ENCODE data around the gene GTF2I.
"Not testable (repeated sequence)": the region's sequence is repeated elsewhere in the genome, so short reads cannot be mapped to it uniquely, and the experiment has no call there.

The GTF2I gene

DNA sequence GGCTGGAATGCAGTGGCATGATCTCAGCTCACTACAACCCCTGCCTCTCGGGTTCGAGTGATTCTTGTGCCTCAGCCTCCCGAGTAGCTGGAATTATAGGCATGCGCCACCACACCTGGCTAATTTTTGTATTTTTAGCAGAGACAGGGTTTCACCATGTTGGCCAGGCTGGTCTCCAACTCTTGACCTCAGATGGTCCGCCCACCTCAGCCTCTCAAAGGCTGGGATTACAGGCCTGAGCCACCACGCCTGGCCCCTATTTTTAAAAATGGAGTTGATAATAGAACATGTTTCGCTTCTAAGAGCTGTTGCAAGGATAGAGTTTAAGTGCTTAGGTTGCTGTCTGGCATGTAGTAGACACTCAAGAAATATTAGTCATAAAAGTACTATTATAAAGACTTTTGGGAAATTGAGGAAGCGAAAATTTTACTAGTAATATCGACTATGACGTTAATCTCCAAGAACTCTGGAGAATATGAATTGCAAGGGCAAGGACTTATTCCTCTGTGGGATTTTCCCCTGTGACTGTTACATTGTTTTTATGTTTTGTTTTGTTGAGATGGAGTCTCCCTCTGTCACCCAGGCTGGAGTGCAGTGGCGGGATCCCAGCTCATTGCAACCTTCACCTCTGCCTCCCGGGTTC lies 7.9 kb downstream of the GTF2I start:
- no peaks in the 10 kb centered on the region for H3K9me3 ChIP-seq (ENCODE audit: insufficient read depth, low read depth, low read length)
- no peaks in the 10 kb centered on the region for H3F3A ChIP-seq (ENCODE audit: low read depth)
- H3K27me3 ChIP-seq (ENCODE audit: insufficient read depth, low read length, poor library complexity, severe bottlenecking) = no peaks in the 10 kb centered on the region
- peaks cover 25% of the 10 kb centered on the region for H3K4me1 ChIP-seq (ENCODE audit: insufficient read depth, low read length, poor library complexity, severe bottlenecking)
- H3K36me3 ChIP-seq (ENCODE audit: insufficient read depth, low read length) = peaks cover 30% of the 10 kb centered on the region; the same call in 1 of the 2 replicates
- no peaks in the 10 kb centered on the region for H3K9me2 ChIP-seq (replicated peaks; ENCODE audit: low read depth, low read length)
- no peak overlapping the region for H3K4me2 ChIP-seq (ENCODE audit: low read depth, low read length, poor library complexity, severe bottlenecking)
- H2AFZ ChIP-seq (ENCODE audit: low read length) = no peak overlapping the region
- TF ChIP-seq, protein P1, sequence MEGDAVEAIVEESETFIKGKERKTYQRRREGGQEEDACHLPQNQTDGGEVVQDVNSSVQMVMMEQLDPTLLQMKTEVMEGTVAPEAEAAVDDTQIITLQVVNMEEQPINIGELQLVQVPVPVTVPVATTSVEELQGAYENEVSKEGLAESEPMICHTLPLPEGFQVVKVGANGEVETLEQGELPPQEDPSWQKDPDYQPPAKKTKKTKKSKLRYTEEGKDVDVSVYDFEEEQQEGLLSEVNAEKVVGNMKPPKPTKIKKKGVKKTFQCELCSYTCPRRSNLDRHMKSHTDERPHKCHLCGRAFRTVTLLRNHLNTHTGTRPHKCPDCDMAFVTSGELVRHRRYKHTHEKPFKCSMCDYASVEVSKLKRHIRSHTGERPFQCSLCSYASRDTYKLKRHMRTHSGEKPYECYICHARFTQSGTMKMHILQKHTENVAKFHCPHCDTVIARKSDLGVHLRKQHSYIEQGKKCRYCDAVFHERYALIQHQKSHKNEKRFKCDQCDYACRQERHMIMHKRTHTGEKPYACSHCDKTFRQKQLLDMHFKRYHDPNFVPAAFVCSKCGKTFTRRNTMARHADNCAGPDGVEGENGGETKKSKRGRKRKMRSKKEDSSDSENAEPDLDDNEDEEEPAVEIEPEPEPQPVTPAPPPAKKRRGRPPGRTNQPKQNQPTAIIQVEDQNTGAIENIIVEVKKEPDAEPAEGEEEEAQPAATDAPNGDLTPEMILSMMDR (conservative IDR thresholded peaks at IDR 0.05; ENCODE audit: low read length) = no peak
- no peak for TF ChIP-seq EZH2phosphoT487 (IDR thresholded peaks at IDR 0.05; ENCODE audit: borderline replicate concordance)
- H3K9ac ChIP-seq (ENCODE audit: low read depth, low read length, poor library complexity, severe bottlenecking) = no peak overlapping the region
- no peak overlapping the region for H3K4me3 ChIP-seq (ENCODE audit: low read length, poor library complexity, severe bottlenecking)
- peaks cover 100% of the 10 kb centered on the region for H3K79me2 ChIP-seq (ENCODE audit: insufficient read depth, low read length)
- H4K20me1 ChIP-seq (ENCODE audit: insufficient read depth, low read length, poor library complexity, severe bottlenecking) = peaks cover 90% of the 10 kb centered on the region

DNA sequence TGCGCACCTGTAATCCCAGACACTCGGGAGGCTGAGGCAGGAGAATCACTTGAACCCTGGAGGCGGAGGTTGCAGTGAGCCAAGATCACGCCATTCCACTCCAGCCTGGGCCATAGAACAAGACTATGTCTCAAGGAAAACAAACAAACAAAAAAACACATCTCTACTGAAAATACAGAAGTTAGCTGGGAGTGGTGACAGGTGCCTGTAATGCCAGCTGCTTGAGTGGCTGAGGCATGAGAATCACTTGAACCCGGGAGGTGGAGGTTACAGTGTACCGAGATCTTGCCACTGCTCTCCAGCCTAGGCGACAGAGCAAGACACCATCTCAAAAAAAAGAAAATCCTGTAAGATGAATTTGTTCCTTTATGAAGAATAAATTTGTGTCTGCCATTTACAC lies 9.5 kb downstream of the GTF2I start:
- H3K4me3 ChIP-seq (ENCODE audit: low read length, poor library complexity, severe bottlenecking) = not testable (repeated sequence)
- peaks cover 30% of the 10 kb centered on the region; the same call in 1 of the 2 replicates for H3K36me3 ChIP-seq (ENCODE audit: insufficient read depth, low read length)
- H4K20me1 ChIP-seq (ENCODE audit: insufficient read depth, low read length, poor library complexity, severe bottlenecking) = peaks cover 90% of the 10 kb centered on the region

DNA sequence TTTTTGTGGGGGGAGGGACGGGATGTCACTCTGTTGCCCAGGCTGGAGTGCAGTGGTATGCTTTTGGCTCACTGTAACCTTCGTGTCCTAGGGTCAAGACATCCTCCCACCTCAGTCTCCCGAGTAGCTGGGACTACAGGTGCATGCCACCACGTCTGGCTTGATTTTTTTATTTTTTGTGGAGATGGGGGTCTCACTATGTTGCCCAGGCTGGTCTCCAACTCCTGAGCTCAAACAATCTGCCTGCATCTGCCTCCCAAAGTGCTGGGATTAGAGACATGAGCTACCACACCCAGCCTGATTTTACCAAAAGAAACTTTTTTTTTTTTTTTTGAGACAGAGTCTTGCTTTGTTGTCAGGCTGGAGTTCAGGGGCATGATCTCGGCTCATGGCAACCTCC lies 10.0 kb downstream of the GTF2I start:
- not testable (repeated sequence) for H3K9ac ChIP-seq (ENCODE audit: low read depth, low read length, poor library complexity, severe bottlenecking); H3K9me2 ChIP-seq (replicated peaks; ENCODE audit: low read depth, low read length); H3K4me3 ChIP-seq (ENCODE audit: low read length, poor library complexity, severe bottlenecking); H2AFZ ChIP-seq (ENCODE audit: low read length); H3F3A ChIP-seq (ENCODE audit: low read depth); H3K9me3 ChIP-seq (ENCODE audit: insufficient read depth, low read depth, low read length); H3K4me2 ChIP-seq (ENCODE audit: low read depth, low read length, poor library complexity, severe bottlenecking); H3K27me3 ChIP-seq (ENCODE audit: insufficient read depth, low read length, poor library complexity, severe bottlenecking)
- Histone ChIP-seq H3K4me1 (ENCODE audit: insufficient read depth, low read length, poor library complexity, severe bottlenecking) (peaks cover 10% of the 10 kb centered on the region), H4K20me1 (ENCODE audit: insufficient read depth, low read length, poor library complexity, severe bottlenecking) (peaks cover 90% of the 10 kb centered on the region), H3K36me3 (ENCODE audit: insufficient read depth, low read length) (peaks cover 35% of the 10 kb centered on the region; the same call in 1 of the 2 replicates), H3K79me2 (ENCODE audit: insufficient read depth, low read length) (peaks cover 100% of the 10 kb centered on the region)

More for the DNA sequence above, 9.5 kb downstream of the GTF2I start:
- H3K27me3 ChIP-seq (ENCODE audit: insufficient read depth, low read length, poor library complexity, severe bottlenecking); H3F3A ChIP-seq (ENCODE audit: low read depth); H3K4me2 ChIP-seq (ENCODE audit: low read depth, low read length, poor library complexity, severe bottlenecking); H3K9me3 ChIP-seq (ENCODE audit: insufficient read depth, low read depth, low read length); H2AFZ ChIP-seq (ENCODE audit: low read length); H3K9ac ChIP-seq (ENCODE audit: low read depth, low read length, poor library complexity, severe bottlenecking); H3K9me2 ChIP-seq (replicated peaks; ENCODE audit: low read depth, low read length): not testable (repeated sequence)
- peaks cover 100% of the 10 kb centered on the region for H3K79me2 ChIP-seq (ENCODE audit: insufficient read depth, low read length)
- H3K4me1 ChIP-seq (ENCODE audit: insufficient read depth, low read length, poor library complexity, severe bottlenecking) = peaks cover 11% of the 10 kb centered on the region

DNA sequence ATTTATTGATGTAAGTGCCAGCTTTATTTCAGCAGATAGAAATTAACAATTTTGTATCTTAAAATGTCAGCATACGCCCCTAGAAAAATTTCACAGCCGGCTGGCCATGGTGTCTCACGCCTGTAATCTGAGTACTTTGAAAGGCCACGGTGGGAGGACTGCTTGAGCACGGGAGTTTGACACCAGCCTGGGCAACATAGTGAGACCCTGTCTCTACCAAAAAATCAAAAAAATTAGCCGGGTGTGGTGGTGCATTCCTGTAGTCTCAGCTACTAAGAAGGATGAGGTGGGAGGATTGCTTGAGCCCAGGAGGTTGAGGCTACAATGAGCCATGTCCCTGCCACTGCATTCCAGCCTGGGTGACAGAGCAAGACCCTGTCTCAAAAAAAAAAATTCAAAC lies 14.1 kb downstream of the GTF2I start:
- H3K4me2 ChIP-seq (ENCODE audit: low read depth, low read length, poor library complexity, severe bottlenecking) = no peak overlapping the region
- no peaks in the 10 kb centered on the region for H3K4me1 ChIP-seq (ENCODE audit: insufficient read depth, low read length, poor library complexity, severe bottlenecking)
- H3K9me3 ChIP-seq (ENCODE audit: insufficient read depth, low read depth, low read length) = no peaks in the 10 kb centered on the region
- H3K4me3 ChIP-seq (ENCODE audit: low read length, poor library complexity, severe bottlenecking) = no peak overlapping the region
- peaks cover 100% of the 10 kb centered on the region for H3K79me2 ChIP-seq (ENCODE audit: insufficient read depth, low read length)
- H4K20me1 ChIP-seq (ENCODE audit: insufficient read depth, low read length, poor library complexity, severe bottlenecking) = peaks cover 87% of the 10 kb centered on the region
- no peak overlapping the region for H2AFZ ChIP-seq (ENCODE audit: low read length)
- TF ChIP-seq, protein P1 (conservative IDR thresholded peaks at IDR 0.05; ENCODE audit: low read length) = no peak
- TF ChIP-seq EZH2phosphoT487 (IDR thresholded peaks at IDR 0.05; ENCODE audit: borderline replicate concordance) = no peak
- no peaks in the 10 kb centered on the region for H3K27me3 ChIP-seq (ENCODE audit: insufficient read depth, low read length, poor library complexity, severe bottlenecking)
- no peaks in the 10 kb centered on the region for H3K9me2 ChIP-seq (replicated peaks; ENCODE audit: low read depth, low read length)
- H3K9ac ChIP-seq (ENCODE audit: low read depth, low read length, poor library complexity, severe bottlenecking) = no peak overlapping the region
- H3K36me3 ChIP-seq (ENCODE audit: insufficient read depth, low read length) = peaks cover 43% of the 10 kb centered on the region
- no peaks in the 10 kb centered on the region for H3F3A ChIP-seq (ENCODE audit: low read depth)
